ENCODE data around the gene PC.

Gene PC

DNA sequence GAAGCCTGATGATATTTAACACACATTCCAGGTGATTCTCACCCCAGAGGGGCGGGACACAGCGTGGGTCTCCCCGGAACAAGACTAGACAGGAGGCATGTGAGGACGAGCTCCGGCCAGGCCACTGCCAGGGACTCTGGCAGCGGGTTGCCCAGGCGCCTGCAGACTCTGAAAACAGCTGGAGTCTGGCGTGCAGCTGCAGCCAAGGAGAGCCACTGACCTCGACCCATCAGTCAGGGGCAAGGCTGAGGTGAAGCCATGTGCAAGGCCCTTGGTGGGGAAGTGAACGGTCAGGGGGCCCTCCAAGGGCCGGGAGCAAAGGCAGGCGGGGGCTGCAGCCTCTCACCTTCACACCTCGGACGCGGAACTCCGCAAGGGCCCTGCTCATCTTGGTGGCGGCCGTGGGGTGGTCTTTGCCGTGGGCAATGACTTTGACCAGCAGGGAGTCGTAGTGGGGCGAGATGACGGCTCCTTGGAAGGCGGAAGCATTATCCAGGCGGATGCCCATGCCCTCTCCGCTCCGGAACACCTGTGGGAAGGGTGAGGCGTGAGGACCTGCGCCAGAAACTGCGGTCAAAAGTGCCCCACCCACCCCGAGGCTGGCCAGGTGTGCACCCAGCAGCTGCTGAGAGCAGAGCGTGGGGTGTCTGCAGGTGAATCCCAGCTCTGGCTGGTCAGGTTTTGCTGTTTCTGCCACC lies 94.6 kb downstream of the PC start:
- no peak for DNase-seq

DNA sequence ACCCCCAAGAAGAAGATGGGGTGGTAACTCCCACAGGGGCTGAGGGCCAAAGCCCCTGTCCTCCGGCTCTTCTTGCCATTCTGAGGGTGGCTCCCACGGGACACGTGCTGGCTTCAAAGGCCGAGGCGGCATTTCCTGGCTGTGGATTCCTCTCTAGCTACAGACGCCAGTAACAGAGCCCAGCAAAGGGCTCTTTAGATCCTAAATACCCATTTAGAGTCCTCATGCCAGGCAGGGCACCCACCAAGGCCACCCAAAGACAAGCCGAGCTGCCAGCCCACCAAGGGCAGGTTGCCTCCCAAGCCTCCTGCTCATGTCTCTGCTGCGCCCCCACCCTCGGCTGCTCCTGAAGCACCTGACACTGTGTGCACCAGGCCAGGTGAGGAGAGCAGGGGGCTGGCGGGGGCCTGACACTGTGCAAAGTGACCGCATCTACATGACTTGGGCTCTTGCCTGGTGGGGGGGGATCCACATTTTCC lies 95.6 kb downstream of the PC start:
- DNase-seq = no peak

GRCh38 chr11:66861774-66862558 lies 96.2 kb downstream of the PC start:
- DNase-seq = no peak

GRCh38 chr11:66861038-66861773 lies 97.0 kb downstream of the PC start:
- no peak for DNase-seq

- no peak for DNase-seq
Measured at GRCh38 chr11:66860449-66860831, 97.7 kb downstream of the PC start.

DNA sequence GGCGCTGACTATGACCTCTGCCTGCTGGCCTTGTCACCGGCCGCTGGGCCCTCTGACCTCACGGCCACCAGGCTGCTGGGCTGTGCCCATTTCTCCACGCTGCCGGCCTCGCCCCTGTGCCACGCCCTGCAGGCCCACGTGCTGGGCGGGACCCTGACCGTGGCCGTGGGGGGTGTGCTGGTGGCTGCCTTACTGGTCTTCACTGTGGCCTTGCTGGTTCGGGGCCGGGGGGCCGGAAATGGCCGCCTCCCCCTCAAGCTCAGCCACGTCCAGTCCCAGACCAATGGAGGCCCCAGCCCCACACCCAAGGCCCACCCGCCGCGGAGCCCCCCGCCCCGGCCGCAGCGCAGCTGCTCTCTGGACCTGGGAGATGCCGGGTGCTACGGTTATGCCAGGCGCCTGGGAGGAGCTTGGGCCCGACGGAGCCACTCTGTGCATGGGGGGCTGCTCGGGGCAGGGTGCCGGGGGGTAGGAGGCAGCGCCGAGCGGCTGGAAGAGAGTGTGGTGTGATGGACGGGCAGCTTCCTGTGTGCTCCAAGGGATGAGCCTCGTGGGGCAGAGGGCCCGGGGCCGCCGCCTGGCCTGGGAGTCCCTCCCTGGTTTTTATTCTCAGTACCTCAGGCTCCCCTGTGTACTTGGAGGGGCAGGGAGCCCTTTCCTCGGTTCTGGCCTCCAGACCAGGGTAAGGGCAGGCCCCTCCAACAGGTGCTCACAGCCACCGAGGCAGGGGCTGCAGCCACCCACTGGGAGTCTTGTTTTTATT lies 98.3 kb downstream of the PC start:
- no peak for DNase-seq

DNA sequence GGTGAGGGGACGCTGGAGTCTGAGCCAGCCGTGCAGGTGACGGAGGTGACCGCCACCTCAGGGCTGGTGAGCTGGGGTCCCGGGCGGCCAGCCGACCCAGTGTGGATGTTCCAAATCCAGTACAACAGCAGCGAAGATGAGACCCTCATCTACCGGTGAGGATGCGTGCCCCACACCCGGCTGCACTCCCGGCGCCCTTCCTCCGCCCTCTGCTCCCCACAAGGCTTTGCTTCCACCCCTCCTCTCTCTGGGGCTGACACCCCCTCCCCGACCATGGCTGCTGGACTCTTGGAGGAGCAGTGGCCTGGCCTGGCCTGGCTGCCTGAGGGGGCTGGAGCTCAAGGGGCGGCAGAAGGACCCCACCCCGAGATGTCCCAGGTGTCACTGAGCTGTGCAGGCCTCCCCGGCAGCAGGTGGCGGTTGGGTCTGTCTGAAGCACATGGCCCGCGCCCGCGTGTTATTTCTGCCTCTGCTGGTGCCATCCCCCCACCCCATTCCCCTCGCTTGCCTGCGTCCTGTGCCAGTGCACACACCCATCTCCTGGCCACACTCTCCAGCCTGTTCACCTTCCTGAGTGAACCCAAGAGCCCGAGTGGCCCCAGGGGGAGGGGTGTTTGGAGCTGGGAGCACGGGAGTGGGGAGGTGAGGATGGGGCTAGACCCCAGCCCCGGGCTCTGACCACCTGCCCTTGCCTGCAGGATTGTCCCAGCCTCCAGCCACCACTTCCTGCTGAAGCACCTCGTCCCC lies 99.1 kb downstream of the PC start:
- no peak for DNase-seq

DNA sequence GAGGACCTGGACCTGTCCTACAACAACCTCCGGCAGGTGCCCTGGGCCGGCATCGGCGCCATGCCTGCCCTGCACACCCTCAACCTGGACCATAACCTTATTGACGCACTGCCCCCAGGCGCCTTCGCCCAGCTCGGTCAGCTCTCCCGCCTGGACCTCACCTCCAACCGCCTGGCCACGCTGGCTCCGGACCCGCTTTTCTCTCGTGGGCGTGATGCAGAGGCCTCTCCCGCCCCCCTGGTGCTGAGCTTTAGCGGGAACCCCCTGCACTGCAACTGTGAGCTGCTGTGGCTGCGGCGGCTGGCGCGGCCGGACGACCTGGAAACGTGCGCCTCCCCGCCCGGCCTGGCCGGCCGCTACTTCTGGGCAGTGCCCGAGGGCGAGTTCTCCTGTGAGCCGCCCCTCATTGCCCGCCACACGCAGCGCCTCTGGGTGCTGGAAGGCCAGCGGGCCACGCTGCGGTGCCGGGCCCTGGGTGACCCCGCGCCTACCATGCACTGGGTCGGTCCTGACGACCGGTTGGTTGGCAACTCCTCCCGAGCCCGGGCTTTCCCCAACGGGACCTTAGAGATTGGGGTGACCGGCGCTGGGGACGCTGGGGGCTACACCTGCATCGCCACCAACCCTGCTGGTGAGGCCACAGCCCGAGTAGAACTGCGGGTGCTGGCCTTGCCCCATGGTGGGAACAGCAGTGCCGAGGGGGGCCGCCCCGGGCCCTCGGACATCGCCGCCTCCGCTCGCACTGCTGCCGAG lies 99.8 kb downstream of the PC start:
- DNase-seq = no peak

GRCh38 chr11:66857927-66858185 lies 100.3 kb downstream of the PC start:
- no peak for DNase-seq

GRCh38 chr11:66857234-66857926 lies 100.8 kb downstream of the PC start:
- DNase-seq = peak in 1 of 2 experiments; percentile 20

- peak; percentile 66 to 77 for DNase-seq
Measured at GRCh38 chr11:66856496-66857233, 101.5 kb downstream of the PC start, which contains the start of gene LRFN4. LRFN4 (plus strand) TSS chr11:66857064; CDS start chr11:66857745, 681 bp downstream.

DNA sequence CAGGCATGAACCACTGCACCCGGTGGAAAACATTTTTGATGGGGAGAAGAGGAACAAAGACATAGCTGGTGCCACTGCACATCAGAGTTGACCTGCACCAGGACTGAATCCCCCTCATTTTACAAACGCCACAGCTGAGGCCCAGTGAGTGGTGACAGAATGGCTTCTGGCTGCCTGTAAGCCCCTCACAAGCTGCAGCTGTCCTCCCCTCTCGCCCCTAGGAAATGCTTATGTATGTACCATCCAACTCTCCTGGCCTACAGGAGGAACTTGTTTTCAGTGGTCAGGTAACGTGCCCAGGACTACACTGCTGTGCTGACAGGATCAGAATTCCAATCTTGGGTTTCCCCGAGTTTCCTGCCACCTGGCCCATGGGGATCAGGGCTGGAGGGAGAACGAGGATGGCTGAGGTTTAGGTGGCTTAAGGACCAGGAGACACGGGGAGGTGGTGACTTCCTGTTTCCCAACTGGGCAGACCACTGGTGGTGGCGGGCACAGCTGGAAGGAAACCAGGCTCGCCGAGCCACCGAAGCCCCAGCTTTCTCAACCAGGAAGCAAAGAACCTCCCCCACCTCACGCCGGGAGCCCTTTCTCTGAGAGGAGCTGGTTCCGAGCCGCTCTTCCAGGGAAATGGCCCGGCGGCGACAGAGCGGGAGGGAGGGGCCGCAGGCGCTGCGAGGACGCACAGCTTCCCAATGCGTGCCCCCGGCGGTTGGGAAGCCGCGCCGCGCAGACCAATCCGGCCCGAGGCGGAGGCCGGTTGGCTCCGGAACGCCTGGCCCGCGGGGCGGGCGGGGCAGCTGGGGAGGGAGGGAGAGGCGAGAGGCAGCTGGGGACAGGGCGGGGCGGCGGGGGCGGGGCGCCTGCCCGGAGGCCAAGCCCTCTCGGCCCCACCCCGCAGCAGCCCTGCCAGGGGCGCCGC lies 102.3 kb downstream of the PC start:
- peak; percentile 94 for DNase-seq

- DNase-seq = no peak
Measured at GRCh38 chr11:66854729-66855211, 103.4 kb downstream of the PC start.

DNA sequence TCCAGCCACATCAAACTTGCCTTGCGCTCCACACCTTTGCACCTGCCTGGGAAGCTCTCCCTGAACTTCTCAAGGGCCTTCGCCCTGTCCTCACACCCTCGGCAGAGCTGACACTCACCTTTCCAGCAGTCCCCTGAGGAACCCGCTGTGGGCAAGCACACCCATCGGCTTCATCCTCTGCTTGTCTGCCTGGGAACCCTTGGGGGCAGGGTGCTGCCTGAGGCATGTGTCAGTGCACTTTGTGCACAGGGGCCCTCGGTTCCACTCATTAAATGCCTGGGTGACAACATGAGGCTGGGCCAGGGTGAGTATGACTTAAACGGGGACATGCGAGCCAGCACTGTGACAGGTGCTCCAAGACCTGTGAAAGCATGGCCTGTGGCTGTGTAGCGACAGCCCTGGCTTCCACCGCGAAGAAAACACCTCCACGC lies 103.9 kb downstream of the PC start:
- DNase-seq = no peak

GRCh38 chr11:66853242-66854229 lies 104.6 kb downstream of the PC start:
- DNase-seq = no peak

DNA sequence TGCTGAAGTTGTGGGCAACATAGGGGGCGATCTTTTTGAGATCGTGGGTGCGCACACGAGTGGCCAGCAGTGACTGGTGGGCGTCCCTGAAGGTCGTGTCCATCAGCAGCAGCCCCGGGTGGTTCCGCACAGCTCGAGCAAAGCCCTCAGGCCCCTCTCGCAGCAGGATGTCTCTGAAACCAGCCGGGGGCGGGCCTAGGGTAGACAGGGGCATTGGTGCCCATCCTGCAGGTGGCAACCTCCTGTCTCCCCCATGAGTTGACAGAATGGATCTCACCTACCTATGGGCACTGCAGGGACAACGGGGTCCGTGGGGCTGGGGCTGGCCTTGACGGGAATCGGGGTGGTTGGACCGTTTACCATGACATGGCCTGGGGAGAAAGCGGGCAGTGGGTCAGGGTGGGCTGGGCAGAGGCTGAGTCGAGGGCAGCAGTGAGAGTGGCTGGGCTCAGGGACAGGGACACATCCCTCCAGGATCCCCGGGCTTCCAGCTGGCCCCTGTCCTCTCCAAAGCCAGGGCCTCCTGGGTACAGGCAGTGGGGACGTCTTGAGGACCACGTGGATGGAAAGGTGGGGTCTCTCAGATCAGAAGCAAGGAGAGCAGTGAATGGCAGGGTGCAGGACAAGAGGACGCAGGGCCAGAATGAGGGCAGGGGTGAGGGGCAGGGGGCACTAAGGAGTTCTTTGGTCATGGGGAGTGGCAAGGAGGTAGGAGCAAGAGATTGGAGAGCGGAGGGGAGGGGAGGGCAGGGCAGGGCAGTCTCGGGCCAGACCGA lies 105.5 kb downstream of the PC start:
- no peak for DNase-seq
